ENCODE measurements around the gene NBEAL2. TPM values are rescaled to one million over a fixed set of nuclear protein-coding genes. Genes with fewer than 3 reads are reported as not detected.

NBEAL2 gene
- total and polyA plus RNA-seq, 2 of the 8 experiments (the other 6 are each of a cell fraction or from before 2014, with no cell fraction given), result 27.3 to 46.9 TPM

DNA sequence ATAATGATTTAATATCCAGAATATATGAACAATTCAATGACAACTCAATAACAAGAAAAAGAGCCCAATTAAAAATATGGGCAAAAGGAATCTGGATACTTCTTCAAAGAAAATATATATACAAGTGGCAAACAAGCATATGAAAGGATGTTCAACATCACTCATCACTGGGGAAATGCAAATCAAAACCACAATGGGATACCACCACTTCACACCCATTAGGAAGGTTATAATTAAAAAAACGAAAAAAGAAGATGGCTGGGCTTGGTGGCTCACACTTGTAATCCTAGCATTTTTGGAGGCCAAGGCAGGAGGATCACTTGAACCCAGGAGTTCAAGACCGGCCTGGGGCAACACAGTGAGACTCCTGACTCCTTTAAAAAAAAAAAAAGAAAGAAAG, 7.1 kb upstream of the NBEAL2 start (continued):
- TF ChIP-seq TAF1 (IDR thresholded peaks at IDR 0.05; ENCODE audit: low read depth, low read length), result no peak
- no peak for TF ChIP-seq TEAD4 (IDR thresholded peaks at IDR 0.05; ENCODE audit: low read depth, low read length)
- no peak for TF ChIP-seq POLR2A (IDR thresholded peaks at IDR 0.05; ENCODE audit: control extremely low read depth in 1 of 2, low read depth in 2 of 2, low read length in 2 of 2)
- TF ChIP-seq SIRT6 (IDR thresholded peaks at IDR 0.05; ENCODE audit: low read length), result no peak
- no peak for TF ChIP-seq CBX5 (IDR thresholded peaks at IDR 0.05; ENCODE audit: low read depth, low read length)
- TF ChIP-seq TAF7 (optimal IDR thresholded peaks at IDR 0.05; ENCODE audit: borderline replicate concordance, low read depth, low read length), result no peak
